ENCODE results near the gene NBPF3. TPM values are rescaled to one million over a fixed set of nuclear protein-coding genes. Genes with fewer than 3 reads are reported as not detected.

Gene NBPF3
- total and polyA plus RNA-seq, 7 donors, result 2.0 to 11.6 (median 4.9) TPM

- intact Hi-C loops (cut with DNase I), result no loop called here
- H3K4me1 ChIP-seq, result no peaks in the 10 kb centered on the region
- H3K36me3 ChIP-seq, result no peaks in the 10 kb centered on the region
- 47 to 59% methylated on average over 8 of the region's 8 CpGs for WGBS, 2 donors
- H3K27me3 ChIP-seq, result peaks cover 0 to 31% (median 7%) of the 10 kb centered on the region in 3 donors
- TF ChIP-seq EP300 (IDR thresholded peaks at IDR 0.05) (no peak), CTCF (IDR thresholded peaks at IDR 0.05) (no peak), POLR2AphosphoS5 (IDR thresholded peaks at IDR 0.05) (no peak), POLR2A (IDR thresholded peaks at IDR 0.05) (no peak)
- H3K4me3 ChIP-seq, result no peak overlapping the region
- no peak for DNase-seq
- H3K9me3 ChIP-seq, result no peaks in the 10 kb centered on the region
- H3K27ac ChIP-seq, result no peak overlapping the region
These were observed 51.8 kb downstream of the NBPF3 start for GRCh38 chr1:21491488-21492355.

- DNase-seq, result no peak
- H3K4me1 ChIP-seq, result no peaks in the 10 kb centered on the region
- WGBS, 2 donors, result 61 to 73% methylated on average over 4 of the region's 4 CpGs
- intact Hi-C loops (cut with DNase I), result no loop called here
- H3K36me3 ChIP-seq, result no peaks in the 10 kb centered on the region
- TF ChIP-seq CTCF (IDR thresholded peaks at IDR 0.05) (no peak), POLR2AphosphoS5 (IDR thresholded peaks at IDR 0.05) (no peak), EP300 (IDR thresholded peaks at IDR 0.05) (no peak), POLR2A (IDR thresholded peaks at IDR 0.05) (no peak)
- no peak overlapping the region for H3K4me3 ChIP-seq
- peaks cover 0 to 26% (median 7%) of the 10 kb centered on the region in 3 donors for H3K27me3 ChIP-seq
- H3K9me3 ChIP-seq, result no peaks in the 10 kb centered on the region
- H3K27ac ChIP-seq, result no peak overlapping the region
These were observed 52.4 kb downstream of the NBPF3 start for GRCh38 chr1:21492356-21492625.

GRCh38 chr1:21494196-21494595 lies 54.3 kb downstream of the NBPF3 start:
- DNase-seq, result no peak
- H3K4me3 ChIP-seq, result no peak overlapping the region
- peaks cover 0 to 11% (median 4%) of the 10 kb centered on the region in 3 donors for H3K27me3 ChIP-seq
- no peak overlapping the region for H3K27ac ChIP-seq
- H3K36me3 ChIP-seq, result no peaks in the 10 kb centered on the region
- TF ChIP-seq EP300 (IDR thresholded peaks at IDR 0.05) (no peak), CTCF (IDR thresholded peaks at IDR 0.05) (no peak), POLR2A (IDR thresholded peaks at IDR 0.05) (no peak), POLR2AphosphoS5 (IDR thresholded peaks at IDR 0.05) (no peak)
- H3K4me1 ChIP-seq, result no peaks in the 10 kb centered on the region
- H3K9me3 ChIP-seq, result no peaks in the 10 kb centered on the region
- intact Hi-C loops (cut with DNase I), result no loop called here
- WGBS, 2 donors, result 82 to 84% methylated on average over 6 of the region's 6 CpGs

GRCh38 chr1:21495225-21495820 lies 55.4 kb downstream of the NBPF3 start:
- WGBS, 2 donors, result 93 to 94% methylated on average over 7 of the region's 7 CpGs
- intact Hi-C loops (cut with DNase I), result no loop called here

More at GRCh38 chr1:21495225-21495820, 55.4 kb downstream of the NBPF3 start:
- Histone ChIP-seq H3K27me3 (peaks cover 0 to 9% (median 4%) of the 10 kb centered on the region in 3 donors), H3K9me3 (no peaks in the 10 kb centered on the region), H3K4me1 (no peaks in the 10 kb centered on the region), H3K4me3 (no peak overlapping the region), H3K27ac (no peak overlapping the region), H3K36me3 (no peaks in the 10 kb centered on the region)
- DNase-seq, result no peak
- TF ChIP-seq CTCF (IDR thresholded peaks at IDR 0.05), result no peak
- TF ChIP-seq EP300 (IDR thresholded peaks at IDR 0.05), result no peak
- no peak for TF ChIP-seq POLR2A (IDR thresholded peaks at IDR 0.05)
- TF ChIP-seq POLR2AphosphoS5 (IDR thresholded peaks at IDR 0.05), result no peak
